GM21390 (cell line): ENCODE results near the gene RHOBTB1.
A peak's percentile ranks its signal among the peaks of the same experiment; 100 is the strongest.

Source experiments
- ATAC-seq: cut with Tn5 transposase; IDR thresholded peaks from one replicate; pipeline ENCODE4 v1.9.1; 2021; ENCODE audit not compliant: unreplicated experiment

The RHOBTB1 gene

GRCh38 chr10:60823324-60823723 is 120.7 kb downstream of the RHOBTB1 start:
- ATAC-seq, result no peak

GRCh38 chr10:60822809-60823208 is 121.2 kb downstream of the RHOBTB1 start:
- ATAC-seq, result no peak

- no peak for ATAC-seq
These were observed 122.3 kb downstream of the RHOBTB1 start for GRCh38 chr10:60821656-60822055.

GRCh38 chr10:60820093-60820754 is 123.8 kb downstream of the RHOBTB1 start:
- peak; percentile 53 for ATAC-seq
